A673 (cell line): ENCODE results near the gene IDE.

ENCODE experiments used
- EZH2 ChIP-seq: fragments of 200-600 bp; sonication (generic); IDR thresholded peaks from 2 replicates; pipeline ENCODE4 v1.6.1; 2017; ENCODE audit warnings: borderline replicate concordance, low read depth, mild to moderate bottlenecking, mixed read lengths, antibody characterized with exemption, low read length; ENCODE audit not compliant: poor library complexity, severe bottlenecking
- TF ChIP-seq, protein P1 (sequence below): fragments of 300-800, 200-600 bp; sonication (generic); conservative IDR thresholded peaks from 2 replicates; pipeline ENCODE4 v1.5.1; 2017; ENCODE audit warnings: low read depth, mild to moderate bottlenecking, antibody characterized with exemption, low read length, moderate library complexity, mixed read lengths

DNA sequence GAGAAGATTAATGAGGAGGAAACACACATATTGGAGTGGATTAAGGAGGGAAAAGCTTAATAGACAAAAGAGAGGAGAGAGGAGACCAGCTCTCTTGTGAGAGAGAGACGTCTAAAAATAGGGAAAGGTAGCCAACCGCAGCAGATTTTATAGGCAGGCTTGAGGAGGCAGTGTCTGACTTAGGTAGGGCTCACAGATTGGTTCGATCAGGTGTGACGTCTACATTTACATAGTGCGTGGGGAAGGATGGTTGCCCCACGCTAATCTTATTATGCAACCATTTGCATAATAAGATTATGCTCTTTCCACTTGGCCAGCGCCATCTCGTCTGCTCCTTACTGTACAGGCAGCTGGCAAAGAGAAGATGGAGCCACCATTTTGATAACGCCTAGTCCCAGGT lies 160.9 kb downstream of the IDE start:
- TF ChIP-seq, protein P1, sequence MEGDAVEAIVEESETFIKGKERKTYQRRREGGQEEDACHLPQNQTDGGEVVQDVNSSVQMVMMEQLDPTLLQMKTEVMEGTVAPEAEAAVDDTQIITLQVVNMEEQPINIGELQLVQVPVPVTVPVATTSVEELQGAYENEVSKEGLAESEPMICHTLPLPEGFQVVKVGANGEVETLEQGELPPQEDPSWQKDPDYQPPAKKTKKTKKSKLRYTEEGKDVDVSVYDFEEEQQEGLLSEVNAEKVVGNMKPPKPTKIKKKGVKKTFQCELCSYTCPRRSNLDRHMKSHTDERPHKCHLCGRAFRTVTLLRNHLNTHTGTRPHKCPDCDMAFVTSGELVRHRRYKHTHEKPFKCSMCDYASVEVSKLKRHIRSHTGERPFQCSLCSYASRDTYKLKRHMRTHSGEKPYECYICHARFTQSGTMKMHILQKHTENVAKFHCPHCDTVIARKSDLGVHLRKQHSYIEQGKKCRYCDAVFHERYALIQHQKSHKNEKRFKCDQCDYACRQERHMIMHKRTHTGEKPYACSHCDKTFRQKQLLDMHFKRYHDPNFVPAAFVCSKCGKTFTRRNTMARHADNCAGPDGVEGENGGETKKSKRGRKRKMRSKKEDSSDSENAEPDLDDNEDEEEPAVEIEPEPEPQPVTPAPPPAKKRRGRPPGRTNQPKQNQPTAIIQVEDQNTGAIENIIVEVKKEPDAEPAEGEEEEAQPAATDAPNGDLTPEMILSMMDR: no peak
- TF ChIP-seq EZH2: no peak
